Dermis blood vessel endothelial cell (primary cell): Measurements from ENCODE around the gene TAPBP. TPM values are rescaled to one million over a fixed set of nuclear protein-coding genes. Genes with fewer than 3 reads are reported as not detected.

ENCODE experiments used
- DNase-seq: peaks from one replicate; pipeline ENCODE4 v3.0.0; 2010
- total RNA-seq: library from RNA; depleted of rRNA; stranded (reverse); fragments of >200 nt; gene quantifications from 2 replicates; pipeline ENCODE4 v1.2.3, GENCODE V29; 2014

TAPBP gene
- total RNA-seq, 1 donor from 2014 or later = 137 TPM

DNA sequence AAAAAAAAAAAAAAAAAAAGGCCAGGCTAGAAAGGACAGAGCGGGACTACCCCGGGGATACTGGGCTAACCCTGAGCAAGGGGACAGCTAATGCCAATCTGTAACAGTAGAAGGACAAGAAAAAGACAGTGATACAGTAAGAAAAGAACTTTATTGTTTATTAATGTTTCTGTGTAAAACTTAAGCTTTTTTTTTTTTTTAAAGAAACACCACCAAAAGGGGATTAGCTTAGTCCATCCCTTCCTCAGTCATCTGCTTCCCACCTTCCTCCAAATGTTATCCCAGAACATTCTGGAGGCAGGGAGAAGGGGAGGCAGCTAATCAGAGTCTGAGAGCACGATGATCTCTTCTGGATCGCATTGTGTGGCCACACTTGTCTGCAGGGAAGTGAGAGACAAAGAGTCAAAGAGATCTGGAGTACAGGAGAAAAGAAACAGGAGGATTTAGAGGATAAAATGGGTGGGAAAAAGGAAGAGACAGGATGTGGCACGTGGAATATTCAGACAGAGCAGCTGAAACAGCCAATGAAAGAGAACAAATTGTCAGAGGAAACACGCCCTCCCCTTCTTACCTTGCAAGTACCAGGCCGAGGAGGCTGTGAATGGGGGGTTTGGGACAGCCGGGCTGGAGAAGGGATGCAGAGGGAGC is 4.7 kb upstream of the TAPBP start:
- no peak for DNase-seq

DNA sequence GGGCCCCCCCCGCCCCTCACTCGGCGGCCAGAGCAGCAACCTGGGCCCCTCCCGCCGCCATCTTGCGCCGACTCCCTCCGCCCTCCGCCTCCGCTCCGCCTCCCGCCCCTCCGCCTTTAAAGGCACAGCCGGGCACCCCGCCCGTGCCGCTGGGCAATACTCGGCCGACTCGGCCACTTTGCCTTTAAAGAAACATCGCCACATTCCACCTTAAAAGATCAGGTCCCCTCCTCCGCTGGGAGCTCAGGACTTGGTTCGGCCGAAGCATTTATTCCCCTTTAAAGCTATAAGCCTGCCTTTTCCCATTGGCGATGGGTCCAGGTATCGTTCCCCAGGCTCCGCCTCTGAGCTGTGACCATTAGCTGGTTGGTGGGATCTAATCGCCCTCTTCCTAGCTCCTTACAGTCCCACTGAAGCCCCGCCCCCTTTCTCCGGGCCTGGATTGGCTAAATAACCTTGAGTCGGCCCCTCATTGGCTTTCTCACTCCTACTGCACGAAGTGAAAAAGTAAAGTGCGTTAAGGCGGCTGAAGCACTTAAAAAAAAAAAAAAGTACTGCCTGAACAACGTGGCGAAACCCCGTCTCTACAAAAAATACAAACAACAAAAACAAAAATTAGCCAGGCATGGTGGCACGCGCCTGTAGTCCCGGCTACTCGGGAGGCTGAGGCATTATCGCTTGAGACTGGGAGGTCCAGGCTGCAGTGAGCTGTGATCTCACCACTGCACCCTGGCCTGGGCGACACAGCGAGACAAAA is 4.0 kb upstream of the TAPBP start, which contains the start of gene ZBTB22:
Gene ZBTB22 (minus strand): TSS at position 76 of the 757 bp plus-strand sequence. CDS start 828 bp downstream, outside the sequence.
- peak; percentile 99 for DNase-seq

DNA sequence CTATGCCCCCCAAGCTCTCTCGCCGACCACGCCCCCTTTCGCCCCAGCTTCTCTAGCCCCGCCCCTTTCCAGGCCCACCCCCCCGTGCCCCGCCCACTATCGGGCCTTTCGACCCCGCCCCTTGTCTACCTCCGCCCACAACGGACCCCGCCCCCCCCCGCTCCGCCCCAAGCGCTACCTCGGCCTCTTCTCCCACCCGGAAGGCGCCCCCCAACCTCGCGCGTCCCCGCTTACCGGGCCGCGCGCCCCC is 3.5 kb upstream of the TAPBP start:
- DNase-seq = no peak

DNA sequence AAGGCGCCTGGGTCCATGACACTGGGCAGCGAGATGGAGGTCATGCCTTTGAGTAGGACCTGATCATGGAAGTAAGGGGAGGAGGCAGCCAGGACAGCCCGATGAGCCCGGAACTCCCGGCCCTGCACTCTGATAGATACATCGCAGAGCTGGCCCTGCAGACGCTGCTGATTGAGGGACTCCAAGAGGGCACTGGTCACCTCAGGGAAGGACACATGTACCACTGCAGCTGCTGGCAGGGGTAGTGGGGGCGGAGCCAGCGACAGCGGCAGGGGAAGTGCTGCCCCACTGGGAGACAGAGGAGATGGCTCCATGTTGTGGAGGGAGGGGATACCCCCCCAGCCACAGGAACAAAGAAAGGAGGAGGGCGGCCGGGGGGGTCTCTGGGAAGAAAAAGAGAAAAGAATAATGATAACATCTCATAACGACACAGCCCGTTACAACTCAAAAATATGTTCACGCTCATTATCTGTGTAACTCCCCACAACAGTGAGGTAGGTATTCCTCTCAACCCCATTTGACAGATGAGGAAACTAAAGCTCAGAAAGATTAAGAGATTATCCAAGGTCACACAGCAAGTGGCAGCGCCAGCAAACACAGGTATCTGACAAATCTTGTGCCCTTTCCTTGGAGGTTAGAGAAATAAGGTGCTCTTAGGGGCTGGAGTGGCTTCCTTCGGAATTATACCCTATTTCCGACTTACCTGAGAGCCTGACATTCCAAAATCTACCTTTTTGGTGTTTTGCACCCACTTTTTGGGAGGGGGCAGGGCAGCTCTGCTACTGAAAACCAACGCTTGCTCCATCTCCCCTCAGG is 2.9 kb upstream of the TAPBP start:
- DNase-seq = no peak

DNA sequence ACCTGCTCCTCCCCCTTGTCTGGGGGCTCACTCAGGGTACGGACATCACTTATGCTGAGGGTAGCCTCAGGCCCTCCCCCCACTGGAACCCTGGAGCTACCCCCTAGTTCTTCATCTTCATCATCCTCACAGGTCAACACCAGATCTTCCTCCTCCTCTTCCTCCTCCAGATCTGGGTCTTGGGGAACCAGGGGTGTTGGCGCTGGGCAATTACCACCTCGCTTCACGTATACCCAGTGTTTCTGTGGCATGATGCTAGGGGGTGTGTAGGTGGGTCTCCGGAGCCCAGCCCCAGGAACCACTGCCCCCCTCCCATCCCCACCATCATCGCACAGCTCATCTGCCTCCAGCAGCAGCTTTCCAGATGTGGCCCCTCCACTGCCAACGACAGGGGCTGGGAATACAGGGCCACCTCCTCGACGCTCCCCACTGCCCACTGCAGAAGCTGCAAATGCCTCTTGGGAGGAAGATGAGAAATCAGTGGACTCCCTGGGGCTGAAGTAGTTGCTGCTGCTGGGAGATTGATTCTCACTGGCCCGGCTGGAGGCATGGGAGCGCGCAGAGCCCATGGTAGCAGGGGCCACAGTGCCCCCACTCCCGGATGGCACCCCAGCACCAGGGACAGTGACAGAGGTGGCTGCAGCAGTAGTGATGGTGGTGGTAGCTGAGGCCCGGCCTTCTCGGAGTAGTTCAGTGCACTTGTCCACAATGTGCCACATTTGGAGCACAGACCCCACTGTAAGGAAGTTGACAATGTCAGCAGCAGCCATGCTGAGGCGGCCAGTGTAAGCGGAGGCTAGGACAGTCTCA is 2.1 kb upstream of the TAPBP start:
- DNase-seq = no peak

DNA sequence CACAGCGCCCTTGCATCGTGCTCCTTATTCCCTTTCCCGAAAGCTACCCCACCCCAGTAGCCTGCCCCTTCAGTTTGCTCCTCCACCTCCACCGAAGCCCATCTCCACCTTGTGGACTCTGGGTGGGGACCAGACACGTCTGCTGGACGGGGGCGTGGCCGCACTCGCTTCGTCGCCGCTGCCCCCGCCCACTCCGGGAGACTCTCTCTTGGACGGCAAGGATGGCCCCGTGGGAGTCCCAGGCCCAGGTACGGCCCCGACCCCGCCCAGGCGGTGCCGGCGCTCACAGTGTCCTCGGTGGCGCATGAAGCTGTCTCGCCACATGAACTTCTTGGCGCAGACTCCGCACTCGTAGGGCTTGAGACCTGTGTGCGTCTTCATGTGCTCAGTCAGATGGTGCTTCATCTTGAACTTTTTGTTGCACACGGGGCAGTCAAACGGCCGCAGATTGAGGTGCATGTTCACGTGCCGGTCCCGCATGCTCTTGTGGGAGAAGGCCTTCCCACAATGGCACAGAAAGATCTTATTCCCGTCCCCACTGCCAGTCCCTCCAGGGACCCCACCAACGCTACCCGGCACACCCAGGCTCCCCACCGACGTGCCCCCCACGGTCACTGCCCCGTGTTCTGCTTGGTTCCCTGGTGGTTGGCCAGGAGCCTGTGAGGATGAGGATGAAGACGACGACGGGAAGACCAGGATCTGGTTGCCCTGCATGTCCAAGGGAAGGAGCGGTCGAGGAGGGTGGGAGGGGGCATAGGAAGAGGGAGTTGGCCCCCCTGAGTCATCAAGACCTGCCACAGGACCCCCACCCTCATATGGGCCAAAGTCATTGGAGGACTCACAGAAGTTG is 1.3 kb upstream of the TAPBP start:
- peak; percentile 48 for DNase-seq

DNA sequence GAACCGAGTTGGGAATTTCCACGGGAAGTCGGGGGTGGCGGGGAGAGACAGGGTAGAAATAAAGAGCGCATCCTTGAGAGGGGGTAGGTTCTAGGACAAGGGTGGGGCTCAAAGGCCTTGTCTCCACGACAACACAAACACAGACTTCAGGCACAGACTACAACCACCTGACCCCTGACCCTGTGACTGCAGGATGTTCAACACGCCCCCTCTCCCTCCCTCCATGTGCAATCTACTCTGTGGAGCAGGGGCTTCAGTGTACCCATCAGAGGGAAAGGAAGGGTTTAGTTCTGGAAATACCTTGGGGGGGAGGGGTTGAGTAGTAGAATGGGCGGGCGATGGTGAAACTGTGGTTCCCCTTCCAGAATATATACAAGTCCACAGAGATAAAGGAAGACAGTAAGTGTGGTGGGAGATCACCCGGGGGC is 651 bp upstream of the TAPBP start:
- DNase-seq = peak; percentile 89

DNA sequence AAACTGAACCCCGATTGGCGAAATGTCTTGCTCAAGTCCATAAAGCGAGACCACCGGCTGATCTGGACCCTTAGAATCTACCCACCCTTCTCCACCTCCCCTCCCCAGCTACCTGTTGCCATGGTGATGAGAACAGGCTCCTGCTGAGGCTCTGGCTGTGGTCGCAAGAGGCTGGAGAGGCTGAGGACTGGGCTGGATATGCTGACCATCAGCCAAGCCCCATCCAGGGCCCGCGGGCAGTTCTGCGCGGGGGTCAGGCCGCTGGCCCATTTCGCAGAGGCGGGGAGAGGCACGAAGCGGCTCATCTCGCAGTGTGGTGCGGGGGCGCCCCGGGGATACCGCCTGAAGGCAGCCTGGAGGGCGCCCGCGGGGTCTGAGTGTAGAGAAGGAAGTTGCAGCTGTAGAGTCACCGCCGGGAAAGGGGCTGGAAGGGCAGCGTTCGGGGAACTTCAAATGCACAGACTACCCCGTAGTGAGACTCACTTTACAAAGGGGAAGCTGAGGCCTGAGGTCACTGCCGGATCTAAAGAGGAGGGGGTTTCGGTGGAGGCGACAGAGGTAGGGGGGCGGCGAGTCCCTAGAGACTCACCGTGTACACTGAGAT is 671 bp downstream of the TAPBP start:
- DNase-seq = peak; percentile 49

DNA sequence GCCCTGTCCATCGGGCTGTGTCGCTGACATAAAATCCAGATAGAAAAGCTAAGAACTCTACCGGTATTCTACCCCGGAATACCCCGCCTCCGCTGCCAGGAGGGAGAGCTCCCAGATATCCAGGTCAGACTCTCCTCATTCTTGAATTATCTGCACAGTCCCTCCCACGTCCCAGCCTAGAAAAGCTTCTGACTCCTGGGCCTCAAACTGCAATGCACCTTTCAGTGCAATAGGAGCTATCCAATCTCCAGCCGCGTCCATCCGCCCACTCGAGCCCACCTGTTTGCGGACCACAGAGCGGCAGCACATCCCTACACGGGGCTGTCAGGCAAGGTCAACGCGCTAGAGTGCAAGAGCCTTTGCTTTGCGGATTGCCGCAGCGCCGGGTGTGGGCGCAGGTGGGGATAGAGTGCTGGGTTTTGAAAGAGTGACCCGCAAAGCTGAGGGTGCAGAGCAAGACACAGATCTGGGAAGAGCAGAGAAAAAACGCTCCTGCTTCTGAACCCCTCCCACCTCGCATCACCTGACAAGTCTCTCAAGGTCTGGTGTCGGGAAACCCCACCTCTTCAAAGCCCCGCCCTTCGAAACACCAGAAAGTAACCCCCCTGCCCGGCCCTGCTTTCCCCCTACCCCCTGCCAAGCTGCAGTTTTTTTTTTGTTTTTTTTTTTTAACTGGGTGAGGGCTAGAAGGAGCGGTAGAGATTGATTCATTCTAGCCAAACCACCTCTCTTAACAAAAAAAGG is 1.3 kb downstream of the TAPBP start:
- DNase-seq = peak; percentile 73

DNA sequence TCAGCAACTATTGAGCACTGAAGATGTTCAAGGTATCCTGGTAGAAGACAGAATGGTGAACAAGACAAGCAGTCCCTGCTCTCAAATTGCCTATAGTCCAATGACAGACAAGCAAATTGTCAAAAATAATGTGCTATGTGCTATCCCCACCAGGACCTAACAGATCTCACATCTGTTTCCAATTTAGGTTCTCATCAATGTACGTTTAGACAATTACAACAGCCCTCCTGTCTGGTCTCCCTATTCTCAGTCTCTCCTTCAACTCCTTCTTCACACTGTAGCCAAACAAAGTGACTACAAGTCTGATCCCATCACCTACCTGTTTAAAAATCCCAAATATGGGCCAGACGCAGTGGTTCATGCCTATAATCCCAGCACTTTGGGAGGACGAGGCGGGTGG is 7.5 kb downstream of the TAPBP start:
- no peak for DNase-seq

DNA sequence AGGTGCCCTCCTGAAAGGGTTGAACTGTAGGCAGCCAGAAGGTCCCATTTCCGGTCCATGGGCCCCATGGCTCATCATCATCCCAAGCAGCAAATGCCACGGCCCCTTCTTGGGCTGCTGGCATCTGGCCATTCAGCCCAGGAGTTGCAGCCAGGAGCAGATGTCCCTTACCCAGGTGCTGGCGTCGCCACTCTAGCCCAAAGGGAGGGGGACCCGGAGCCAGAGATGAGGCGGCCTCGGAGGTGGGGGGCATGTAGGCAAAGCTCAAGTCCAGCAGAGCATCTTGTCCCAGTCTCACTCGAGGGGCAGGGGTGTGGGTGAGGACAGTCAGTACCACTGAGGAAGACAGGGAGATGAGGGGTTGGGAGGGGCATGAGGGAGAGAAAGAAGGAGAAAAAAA is 8.8 kb downstream of the TAPBP start:
- DNase-seq = no peak

DNA sequence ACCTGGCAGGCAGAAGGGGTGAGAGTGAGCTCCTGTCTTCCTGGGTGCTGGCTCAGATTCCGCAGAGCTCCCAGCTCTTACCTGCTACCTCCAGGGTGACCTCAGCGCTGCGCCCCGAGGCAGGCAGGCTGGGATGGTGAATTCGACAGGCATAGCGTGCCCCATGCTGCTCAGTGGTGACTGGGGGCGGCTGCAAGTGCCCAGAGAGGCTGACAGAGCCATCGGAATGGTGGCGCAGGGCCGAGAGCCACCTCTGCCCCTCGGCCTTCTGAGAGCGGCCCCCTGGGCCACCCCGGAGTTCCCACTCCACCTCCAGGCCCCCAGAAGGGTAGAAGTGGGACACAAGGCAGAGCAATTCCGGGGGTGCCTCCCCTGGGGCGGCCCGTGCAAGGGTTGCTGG is 9.7 kb downstream of the TAPBP start:
- no peak for DNase-seq

DNA sequence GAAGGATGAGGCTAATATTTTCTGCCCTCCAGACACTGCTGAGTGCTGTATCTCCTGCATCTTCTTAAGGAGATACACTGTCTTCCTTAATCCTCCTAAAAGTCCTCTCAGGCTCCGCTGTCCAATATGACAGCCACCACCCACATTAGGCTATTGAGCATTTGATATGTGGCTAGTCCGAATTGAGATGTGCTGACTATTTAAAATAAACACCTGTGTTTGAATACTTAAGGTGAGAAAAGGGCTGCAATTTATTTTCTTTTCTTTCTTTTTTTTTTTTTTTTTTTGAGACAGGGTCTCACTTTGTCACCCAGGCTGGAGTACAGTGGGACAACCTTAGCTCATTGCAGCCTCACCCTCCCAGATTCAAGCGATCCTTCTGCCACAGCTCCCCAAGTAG is 12.0 kb downstream of the TAPBP start:
- DNase-seq = no peak

DNA sequence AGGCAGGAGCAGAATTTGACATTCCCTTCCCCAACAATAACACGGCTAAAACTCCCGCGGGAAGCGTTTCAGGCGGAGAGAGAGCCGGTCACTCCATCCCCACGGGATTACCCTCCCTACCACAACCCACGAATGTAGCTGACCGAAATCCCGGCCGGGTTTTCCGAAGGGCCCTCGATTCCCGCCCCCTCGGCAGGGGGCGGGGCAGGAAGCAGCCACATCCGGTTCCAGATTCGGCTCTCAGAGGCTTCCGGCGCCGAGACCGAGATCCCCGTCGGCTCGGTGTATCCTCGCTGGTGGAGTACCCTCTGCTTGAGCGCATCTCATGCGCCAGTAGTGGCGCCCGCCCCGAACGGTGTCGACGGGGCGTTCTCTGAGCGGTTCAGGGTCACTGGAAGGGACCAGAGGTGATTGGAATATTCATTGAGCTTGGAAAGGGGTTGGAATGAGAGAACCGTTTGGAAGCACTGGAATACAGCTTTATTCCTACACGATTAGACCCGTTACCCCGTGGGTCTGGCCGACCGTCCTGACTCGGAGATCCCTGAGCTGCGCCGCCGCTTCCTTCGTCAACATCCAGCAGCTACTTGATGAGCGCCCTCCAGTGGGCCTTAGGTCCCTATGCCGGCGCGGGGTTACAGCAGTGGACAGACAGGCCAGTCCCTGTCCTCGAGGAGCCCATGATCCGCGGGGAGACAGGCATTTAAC is 14.5 kb downstream of the TAPBP start:
- peak; percentile 95 for DNase-seq

DNA sequence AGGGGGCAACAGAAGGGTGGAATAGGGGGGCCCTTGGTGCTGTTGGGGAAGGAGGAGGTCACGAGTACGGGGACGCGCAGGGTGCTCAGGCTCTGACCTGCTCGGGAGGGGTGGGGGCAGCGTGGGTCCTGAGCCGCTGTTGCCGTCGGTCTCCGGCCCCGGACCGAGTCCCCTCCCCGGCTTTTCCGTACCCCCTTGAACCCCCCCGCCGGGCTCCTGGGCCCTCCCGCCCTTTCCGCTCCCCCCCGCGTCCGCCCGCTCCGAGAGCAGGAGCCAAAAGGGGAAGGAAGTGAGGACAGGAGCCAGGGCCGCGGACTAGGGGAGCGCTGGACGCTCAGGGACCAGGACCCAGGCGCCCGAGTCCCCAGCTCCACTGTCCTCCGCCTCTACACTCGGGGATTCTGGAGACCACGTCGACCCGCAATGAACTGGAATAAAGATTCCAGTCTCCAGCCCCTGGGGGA is 15.1 kb downstream of the TAPBP start, which contains the start of gene RGL2:
Gene RGL2 (minus strand): TSS at position 170 of the 464 bp plus-strand sequence. CDS start 332 bp downstream, outside the sequence.
- DNase-seq = peak; percentile 66

DNA sequence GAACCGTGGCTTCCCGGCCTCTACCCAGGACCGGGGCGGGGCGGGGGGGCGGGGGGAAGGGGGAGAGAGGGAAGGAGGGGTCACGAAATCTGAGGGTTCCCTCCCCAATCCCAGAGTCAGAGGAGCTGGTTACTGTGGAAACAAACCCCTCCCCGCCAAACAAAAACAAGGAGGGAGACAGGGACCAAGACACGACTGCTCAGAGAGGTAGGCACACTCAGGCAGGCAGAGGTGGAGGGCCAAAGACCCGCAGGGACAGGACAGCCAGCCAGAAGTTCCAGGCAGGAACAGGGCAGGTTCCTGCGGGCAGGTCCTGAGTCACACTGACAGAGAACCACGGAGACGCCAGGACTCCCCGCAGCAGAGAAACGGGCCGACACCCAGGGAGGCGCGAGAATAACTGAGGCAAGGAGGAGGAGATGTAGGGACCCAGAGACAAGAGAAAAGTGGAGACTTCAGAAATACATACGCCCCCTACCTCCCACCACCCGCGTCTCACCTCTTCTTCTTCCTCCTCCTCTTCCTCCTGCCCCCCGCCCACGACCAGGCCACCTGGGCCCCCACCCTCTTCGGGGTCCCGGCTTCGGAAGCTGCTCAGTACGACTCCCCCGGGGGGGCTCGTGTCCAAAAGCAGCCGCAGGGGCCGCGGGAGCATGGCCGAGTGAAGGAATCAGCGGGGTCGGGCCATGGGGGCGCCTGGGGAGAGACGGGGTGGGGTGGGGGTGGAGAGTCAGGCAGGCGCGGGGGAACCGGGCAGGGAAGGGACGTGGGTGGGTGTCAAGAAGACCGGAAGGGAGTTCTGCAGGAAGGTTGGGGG is 15.7 kb downstream of the TAPBP start:
- peak; percentile 70 for DNase-seq

DNA sequence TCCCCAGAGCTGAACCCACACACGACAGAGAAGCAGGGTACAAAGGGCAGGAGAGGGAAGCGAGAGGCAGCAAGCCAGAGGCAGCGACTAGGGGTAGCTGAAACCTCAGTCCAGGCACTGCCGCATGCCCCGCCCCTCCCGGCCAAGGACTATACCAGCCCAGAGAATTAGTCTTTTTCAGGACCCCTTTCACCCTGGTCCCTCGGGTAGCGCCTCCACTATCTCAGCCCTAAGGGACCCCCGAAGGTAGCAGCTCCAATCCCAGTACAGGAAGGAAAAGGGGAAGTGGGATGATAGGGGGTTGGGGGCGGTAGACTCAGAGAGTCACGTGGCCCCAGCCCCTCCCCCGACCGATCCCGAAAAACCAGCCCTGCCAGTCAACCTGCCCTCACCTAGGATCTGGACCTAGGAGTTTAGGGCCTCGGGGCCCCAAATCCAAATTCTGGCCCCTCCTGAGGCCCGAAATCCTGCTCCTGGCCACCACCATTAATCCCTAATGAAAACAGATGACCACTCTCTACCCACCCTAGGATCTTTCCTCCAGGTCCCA is 16.4 kb downstream of the TAPBP start:
- DNase-seq = peak; percentile 26

DNA sequence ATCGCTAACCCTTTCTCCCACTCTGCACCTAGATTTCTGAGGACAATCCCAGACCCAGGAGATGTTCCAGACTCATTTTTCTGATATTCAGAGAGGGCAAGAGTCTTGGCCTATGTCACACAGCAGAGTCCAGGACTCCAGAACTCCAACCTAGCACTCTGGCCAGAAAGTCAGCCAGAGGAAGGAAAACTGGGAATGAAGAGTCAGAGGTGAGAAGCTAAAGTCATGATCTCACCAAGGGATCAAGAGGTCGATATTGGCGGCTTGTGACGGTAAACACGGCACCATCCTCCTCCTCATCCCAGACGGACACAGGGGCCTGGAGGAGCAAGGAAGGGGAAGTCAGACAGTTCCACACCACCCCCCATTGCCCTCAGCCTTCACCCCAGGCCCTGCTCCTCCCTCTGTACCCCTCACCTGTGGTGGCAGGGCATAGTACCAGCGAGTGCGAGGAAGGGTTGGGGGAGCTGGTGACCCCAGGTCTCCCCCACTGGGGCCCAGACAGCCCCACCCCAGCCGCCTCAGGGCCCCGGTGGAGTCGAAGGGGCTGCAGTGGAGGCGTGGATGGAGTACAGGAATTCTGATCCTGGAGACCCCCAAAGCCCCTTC is 17.0 kb downstream of the TAPBP start:
- DNase-seq = no peak
